GM12873 (cell line): ENCODE data around the gene ATN1.

Experiments used
- CTCF ChIP-seq: IDR thresholded peaks from 2 replicates; pipeline ENCODE4 v1.5.1; 2012; ENCODE audit warnings: low read depth, mild to moderate bottlenecking, moderate library complexity, low read length, control low read depth; ENCODE audit not compliant: insufficient read depth; ENCODE audit errors: missing control alignments

Gene ATN1

GRCh38 chr12:6946920-6947374, 19.2 kb downstream of the ATN1 start:
- peak; percentile 8 for TF ChIP-seq CTCF

- no peak for TF ChIP-seq CTCF
Measured at GRCh38 chr12:6947615-6948014, 19.9 kb downstream of the ATN1 start.

GRCh38 chr12:6948873-6949594, 21.3 kb downstream of the ATN1 start:
- TF ChIP-seq CTCF, result peak; percentile 56

GRCh38 chr12:6950401-6950801, 22.6 kb downstream of the ATN1 start:
- peak; percentile 65 for TF ChIP-seq CTCF

GRCh38 chr12:6950811-6951540, 23.2 kb downstream of the ATN1 start, which contains the start of gene PTPN6:
Gene PTPN6 (plus strand): TSS chr12:6951356. CDS start chr12:6951513, 157 bp downstream.
- no peak for TF ChIP-seq CTCF

- TF ChIP-seq CTCF, result peak; percentile 8
Measured at GRCh38 chr12:6951551-6952120, 23.9 kb downstream of the ATN1 start.
